ENCODE results near the gene NPIPB13.
"Not testable (repeated sequence)": the region's sequence is repeated elsewhere in the genome, so short reads cannot be mapped to it uniquely, and the experiment has no call there.

The NPIPB13 gene

DNA sequence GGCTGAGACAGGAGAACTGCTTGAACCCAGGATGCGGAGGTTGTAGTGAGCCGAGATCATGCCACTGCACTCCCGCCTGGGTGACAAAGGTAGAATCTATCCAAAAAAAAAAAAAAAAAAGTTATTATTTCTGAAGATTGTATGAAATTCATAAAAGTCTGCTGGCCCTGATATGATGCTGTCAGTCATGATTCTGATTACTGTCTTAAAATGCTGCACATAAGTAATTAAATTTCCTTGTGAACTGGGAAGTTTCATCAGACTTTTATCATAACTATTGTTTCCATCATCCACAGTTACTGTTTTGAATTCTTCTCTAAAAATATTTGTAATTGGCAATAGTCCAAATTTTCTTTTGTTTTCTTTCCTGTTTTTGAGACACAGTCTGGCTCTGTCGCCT, at the start of gene NPIPB13:
Gene NPIPB13 (minus strand): TSS at position 101 of the 400 bp plus-strand sequence. CDS start 2,906 bp downstream, outside the sequence.
- not testable (repeated sequence) for DNase-seq (ENCODE audit: low read depth in 1 of 2, low spot score in 1 of 2)

DNA sequence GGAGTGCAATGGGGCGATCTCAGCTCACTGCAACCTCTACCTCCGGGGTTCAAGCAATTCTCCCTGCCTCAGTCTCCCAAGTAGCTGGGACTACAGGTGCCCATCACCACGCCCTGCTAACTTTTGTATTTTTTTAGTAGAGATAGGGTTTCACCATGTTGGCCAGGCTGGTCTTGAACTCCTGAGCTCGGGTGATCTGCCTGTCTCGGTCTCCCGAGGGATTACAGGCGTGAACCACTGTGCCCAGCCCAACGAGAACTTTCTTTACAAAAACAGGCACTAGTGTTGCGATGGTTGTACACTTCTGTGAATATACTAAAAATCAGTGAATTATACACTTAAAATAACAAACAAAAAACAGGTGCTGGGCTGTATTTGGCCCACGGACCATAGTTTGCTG, 34.1 kb upstream of the NPIPB13 start:
- not testable (repeated sequence) for DNase-seq (ENCODE audit: low read depth in 1 of 2, low spot score in 1 of 2)

DNA sequence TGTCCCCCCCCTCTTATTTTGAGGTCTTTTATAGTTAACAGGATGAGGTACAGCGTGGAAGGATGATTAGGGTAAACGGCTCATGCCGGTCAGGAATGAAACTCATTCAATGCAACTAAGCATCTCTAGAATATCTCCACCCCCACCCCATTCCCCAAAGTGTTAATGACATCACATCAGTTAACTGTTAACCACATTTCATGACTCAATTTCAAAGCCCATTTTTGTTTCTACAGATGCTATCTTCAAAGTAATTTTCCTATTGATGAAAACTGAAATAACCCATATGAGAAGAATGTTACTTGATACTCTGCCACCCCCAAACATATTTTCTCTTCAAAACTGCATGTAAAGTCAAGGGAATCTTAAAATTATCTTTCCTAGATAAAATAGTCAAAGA, 30.2 kb upstream of the NPIPB13 start:
- DNase-seq (ENCODE audit: low read depth in 1 of 2, low spot score in 1 of 2): not testable (repeated sequence)

DNA sequence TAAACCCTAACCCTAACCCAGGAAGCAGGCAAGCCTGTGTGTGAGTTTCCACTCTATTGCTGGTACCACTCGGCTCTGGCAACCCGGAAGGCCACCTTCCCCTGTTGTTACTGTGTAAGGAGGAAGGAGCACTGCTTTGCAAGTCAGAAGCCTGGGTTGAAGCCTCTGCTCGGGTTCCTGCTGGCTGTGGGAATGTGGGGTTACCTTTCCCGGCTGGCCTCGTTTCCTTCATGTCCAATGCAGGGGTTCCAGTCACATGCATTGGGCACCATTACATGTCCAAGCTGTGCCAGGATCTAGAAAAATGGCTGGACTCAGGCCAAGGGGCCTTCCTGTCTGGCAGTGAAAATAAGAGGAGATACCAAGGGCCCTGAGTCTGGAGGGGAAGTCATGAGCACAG, 31.2 kb downstream of the NPIPB13 start:
- DNase-seq (ENCODE audit: low read depth in 1 of 2, low spot score in 1 of 2): not testable (repeated sequence)

DNA sequence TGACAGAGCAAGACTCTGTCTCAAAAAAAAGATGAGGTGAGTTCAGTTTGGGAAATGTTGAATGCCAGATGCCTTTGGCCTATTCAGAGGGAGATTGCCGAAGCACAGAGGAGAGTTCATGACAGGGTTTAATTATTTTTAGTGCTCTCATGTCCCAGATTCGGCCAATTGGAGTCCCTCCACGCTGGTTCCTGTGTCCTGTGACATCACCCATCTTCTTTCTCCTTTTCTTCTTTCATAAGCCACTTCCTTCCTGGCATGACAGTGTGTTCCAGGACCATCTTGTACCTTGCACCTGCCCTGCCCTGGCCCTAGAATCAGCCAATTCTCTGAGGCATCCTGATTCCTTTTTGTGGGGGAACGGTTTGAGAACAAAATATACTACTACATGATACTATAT, 36.9 kb downstream of the NPIPB13 start:
- DNase-seq (ENCODE audit: low read depth in 1 of 2, low spot score in 1 of 2): not testable (repeated sequence)

DNA sequence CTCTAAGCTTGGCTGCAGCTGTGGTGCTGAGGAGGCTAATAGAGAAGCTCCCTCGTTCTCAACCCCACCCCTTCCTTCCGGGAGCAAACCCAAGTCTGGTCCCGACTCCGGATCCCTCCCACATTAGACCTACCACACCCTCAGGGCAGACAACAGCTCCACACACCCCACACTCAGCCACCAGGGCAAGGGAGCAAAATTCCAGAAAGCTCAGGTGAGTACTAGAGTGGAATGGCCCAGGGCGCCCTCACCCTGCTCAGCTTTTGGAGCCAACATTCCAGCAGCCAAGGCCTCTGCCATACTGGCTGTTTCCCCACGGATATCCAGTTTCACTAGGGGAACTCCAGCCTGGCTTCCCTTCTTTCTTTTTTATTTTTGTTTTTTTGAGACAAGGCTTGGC, 39.2 kb downstream of the NPIPB13 start:
- DNase-seq (ENCODE audit: low read depth in 1 of 2, low spot score in 1 of 2): peak; percentile 2 to 30

DNA sequence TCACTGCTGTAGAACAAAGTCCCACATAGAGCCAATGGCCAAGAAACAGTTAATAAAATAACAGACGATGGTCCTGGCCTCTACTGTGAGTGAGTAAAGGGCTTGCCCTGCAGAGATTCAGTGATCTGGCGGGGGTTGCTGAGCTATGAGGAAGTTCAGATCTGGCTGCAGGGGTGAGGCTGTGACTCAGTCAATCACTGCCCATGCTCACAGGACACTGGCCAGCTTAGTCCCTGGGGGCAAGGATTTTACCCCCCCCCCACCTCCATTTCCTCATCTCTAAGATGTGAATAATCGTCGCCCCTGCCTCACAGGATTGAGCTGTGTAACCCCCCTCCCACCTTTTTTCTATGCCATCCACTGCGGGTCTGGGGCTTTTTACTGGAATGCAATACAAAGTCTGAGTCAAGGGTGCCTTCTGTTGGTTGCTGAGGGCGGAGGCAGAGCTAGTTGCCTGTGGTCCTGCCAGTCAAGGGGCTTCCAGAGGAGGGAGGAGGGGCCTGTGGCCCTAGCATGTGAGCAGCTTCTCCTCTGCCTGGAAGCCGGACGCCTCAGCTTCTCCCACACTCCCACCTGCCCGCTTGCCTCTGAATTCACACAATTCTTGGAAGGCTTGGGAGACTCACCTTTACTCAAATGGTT, 41.1 kb downstream of the NPIPB13 start:
- not testable (repeated sequence) for DNase-seq (ENCODE audit: low read depth in 1 of 2, low spot score in 1 of 2)

DNA sequence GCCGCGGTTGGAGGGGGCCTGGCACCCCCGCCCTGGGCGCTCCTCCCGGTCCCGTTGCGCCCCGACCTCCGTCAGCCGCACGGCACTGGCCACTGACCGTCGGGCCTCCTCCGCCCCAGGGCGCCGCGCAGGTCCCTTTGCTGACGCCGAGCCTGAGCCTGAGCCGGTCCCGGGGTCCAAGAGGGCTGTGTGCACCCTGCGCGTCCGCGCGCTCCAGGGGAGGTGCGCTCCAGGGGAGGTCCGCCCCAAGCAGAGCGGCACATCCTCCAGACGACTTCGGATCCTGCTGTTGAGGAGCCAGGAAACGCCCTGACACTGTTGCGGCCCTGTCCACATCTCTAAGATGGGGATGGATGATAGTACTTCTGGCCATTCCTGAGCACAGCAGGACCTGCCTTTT, 42.0 kb downstream of the NPIPB13 start:
- DNase-seq (ENCODE audit: low read depth in 1 of 2, low spot score in 1 of 2): not testable (repeated sequence)

DNA sequence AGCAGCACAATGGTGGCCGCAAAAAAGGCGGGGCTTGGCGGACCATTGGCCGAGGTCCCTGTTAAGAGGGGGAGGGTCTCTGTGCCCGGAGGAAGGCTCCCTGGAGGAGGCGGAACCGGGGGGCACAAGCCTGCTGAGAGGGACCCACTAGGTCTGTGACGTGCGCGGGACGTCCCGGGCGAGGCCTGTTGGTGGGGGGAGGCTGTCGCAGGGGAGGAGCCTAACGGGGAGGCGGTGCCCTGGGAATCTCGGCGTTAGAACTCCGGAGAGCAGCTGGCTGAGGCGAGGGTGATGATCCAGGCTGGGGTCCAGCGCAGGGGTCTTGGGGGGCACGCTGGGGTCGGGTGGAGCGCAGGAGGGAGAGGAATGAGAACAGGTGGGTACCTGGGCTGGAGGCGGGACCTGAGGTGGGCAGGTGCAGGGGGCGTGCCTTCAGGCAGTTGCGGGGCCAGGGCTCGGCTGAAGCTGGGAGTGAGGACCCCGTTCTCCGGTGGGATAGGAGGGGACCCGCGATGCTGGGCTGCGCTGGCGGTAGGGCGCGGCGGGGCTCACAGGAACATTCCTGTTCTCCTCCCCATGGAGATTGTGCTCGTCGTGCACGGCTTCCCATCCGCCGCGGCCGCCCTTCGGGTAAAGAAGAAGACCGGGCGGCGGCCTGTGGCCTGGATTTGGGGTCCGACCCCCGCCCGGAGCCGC, 42.6 kb downstream of the NPIPB13 start:
- not testable (repeated sequence) for DNase-seq (ENCODE audit: low read depth in 1 of 2, low spot score in 1 of 2)

DNA sequence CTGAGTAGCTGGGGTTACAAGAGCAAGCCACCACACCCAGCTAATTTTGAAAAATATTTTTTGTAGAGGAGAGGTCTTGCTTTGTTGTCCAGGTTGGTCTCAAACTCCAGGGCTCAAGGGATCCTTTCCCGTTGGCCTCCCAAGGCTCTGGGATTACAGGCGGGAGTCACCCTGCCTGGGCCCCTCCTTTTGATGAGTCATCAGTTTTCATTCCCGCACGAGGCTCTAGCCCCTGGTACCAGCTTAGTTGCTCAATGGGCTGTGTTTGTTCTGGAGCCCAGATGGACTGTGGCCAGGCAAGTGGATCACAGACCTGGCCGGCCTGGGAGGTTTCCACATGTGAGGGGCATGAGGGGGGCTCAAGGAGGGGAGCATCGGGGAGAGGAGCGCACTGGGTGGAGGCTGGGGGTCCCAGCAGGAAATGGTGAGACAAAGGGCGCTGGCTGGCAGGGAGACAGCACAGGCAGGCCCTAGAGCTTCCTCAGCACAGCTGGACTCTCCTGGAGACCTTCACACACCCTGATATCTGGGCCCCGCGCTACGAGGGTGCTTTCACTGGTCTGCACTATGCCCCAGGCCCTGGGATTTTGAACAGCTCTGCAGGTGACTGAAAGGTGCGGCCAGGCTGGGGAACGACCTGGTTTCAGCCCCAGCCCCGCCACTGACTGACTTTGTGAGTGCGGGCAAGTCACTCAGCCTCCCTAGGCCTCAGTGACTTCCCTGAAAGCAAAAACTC, 48.5 kb downstream of the NPIPB13 start:
- DNase-seq (ENCODE audit: low read depth in 1 of 2, low spot score in 1 of 2): not testable (repeated sequence)

DNA sequence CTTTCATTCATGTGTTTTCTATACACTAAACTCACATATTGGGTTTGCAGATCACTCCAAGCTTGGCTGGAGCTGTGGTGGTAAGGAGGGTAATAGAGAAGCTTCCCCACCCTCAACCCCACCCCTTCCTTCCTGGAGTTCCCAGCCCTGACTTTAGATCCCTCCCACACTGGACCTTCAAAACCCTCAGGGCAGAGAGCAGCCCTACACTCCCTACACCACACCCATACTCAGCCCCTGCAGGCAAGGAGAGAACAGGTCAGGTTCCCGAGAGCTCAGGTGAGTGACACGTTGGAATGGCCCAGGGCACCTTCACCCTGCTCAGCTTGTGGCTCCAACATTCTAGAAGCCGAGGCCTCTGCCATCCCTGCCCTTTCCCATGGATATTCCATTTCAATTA, 49.2 kb downstream of the NPIPB13 start, which contains the start of gene SULT1A3:
Gene SULT1A3 (plus strand): TSS at position 207 of the 400 bp plus-strand sequence. CDS start 1,474 bp downstream, outside the sequence.
- not testable (repeated sequence) for DNase-seq (ENCODE audit: low read depth in 1 of 2, low spot score in 1 of 2)
